ENCODE data around the gene NKX3-2. TPM values are rescaled to one million over a fixed set of nuclear protein-coding genes. Genes with fewer than 3 reads are reported as not detected.

Gene NKX3-2
- total RNA-seq, 1 experiment from 2014 or later: 1.4 TPM

DNA sequence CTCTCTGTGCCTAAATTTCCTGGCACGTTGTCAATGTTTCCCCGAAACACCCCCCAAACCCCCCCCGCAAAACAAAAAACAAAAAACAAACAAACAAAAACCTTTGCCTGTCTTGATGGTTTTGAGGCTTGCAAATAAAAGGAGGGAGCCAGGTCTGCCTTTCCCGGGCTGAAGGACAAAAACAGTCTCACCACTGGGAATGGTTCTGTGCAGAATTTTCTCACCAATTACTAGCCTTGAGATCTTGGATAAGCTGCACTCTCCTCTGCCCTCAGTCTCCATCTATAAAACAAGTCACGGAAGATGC lies 15.5 kb downstream of the NKX3-2 start:
- Histone ChIP-seq H3K36me3 (ENCODE audit: control insufficient read depth in 1 of 2, insufficient read depth in 2 of 2, low read length in 2 of 2) (no peaks in the 10 kb centered on the region), H3K79me2 (ENCODE audit: insufficient read depth, low read length) (no peaks in the 10 kb centered on the region), H4K20me1 (ENCODE audit: insufficient read depth) (no peaks in the 10 kb centered on the region), H3K4me2 (ENCODE audit: low read length) (no peak overlapping the region), H3K9me2 (ENCODE audit: insufficient read depth) (no peaks in the 10 kb centered on the region), H3K9ac (ENCODE audit: low read length) (no peak overlapping the region), H3K9me3 (ENCODE audit: control insufficient read depth in 1 of 2, insufficient read depth in 1 of 2, low read depth in 1 of 2, low read length in 2 of 2) (no peaks in the 10 kb centered on the region), H3K4me1 (ENCODE audit: control insufficient read depth in 1 of 2, insufficient read depth in 2 of 2, low read length in 2 of 2) (no peaks in the 10 kb centered on the region), H2AFZ (ENCODE audit: low read depth, low read length, poor library complexity, severe bottlenecking) (no peak overlapping the region), H3K27ac (ENCODE audit: low read depth, low read length) (no peak overlapping the region), H3K27me3 (ENCODE audit: insufficient read depth, low read length) (no peaks in the 10 kb centered on the region), H3K4me3 (replicated peaks in 1 of 2; ENCODE audit: low read depth in 1 of 2, low read length in 2 of 2) (no peak overlapping the region)
- DNase-seq (ENCODE audit: low read depth, low spot score) (no peak), ATAC-seq (no peak)
- intact Hi-C loops (cut with micrococcal nuclease): no loop called here
- RAD21 ChIA-PET (ENCODE audit: low non-redundant PET in 1 of 2, low total read pairs in 2 of 2, uncharacterized antibody in 2 of 2, unreplicated experiment in 2 of 2): no interaction called here
- TF ChIP-seq FOSL1 (IDR thresholded peaks at IDR 0.05; ENCODE audit: low read depth) (no peak), POLR2AphosphoS5 (IDR thresholded peaks at IDR 0.05; ENCODE audit: low read depth, low read length) (no peak), POLR2A (IDR thresholded peaks at IDR 0.05; ENCODE audit: borderline replicate concordance, extremely low read depth, insufficient read depth, insufficient read length) (no peak), EZH2 (IDR thresholded peaks at IDR 0.05) (no peak), EGR1 (IDR thresholded peaks at IDR 0.05; ENCODE audit: low read depth) (no peak), CEBPB (IDR thresholded peaks at IDR 0.05; ENCODE audit: low read depth) (no peak), ELF1 (IDR thresholded peaks at IDR 0.05; ENCODE audit: borderline replicate concordance, low read depth) (no peak), TCF7L2 (IDR thresholded peaks at IDR 0.05; ENCODE audit: borderline replicate concordance, extremely low read depth, insufficient read depth, insufficient read length) (no peak), RAD21 (IDR thresholded peaks at IDR 0.05; ENCODE audit: low read depth) (no peak), JUND (IDR thresholded peaks at IDR 0.05) (no peak), SP1 (IDR thresholded peaks at IDR 0.05; ENCODE audit: low read depth) (no peak), ZFX (IDR thresholded peaks at IDR 0.05) (no peak), CBX3 (IDR thresholded peaks at IDR 0.05; ENCODE audit: low read depth) (no peak), EZH2phosphoT487 (IDR thresholded peaks at IDR 0.05; ENCODE audit: borderline replicate concordance) (no peak), ZNF274 (IDR thresholded peaks at IDR 0.05; ENCODE audit: low read depth, low read length) (no peak), YY1 (IDR thresholded peaks at IDR 0.05; ENCODE audit: extremely low read depth, insufficient replicate concordance, low read depth, low read length) (no peak)
- TF ChIP-seq, protein P1, sequence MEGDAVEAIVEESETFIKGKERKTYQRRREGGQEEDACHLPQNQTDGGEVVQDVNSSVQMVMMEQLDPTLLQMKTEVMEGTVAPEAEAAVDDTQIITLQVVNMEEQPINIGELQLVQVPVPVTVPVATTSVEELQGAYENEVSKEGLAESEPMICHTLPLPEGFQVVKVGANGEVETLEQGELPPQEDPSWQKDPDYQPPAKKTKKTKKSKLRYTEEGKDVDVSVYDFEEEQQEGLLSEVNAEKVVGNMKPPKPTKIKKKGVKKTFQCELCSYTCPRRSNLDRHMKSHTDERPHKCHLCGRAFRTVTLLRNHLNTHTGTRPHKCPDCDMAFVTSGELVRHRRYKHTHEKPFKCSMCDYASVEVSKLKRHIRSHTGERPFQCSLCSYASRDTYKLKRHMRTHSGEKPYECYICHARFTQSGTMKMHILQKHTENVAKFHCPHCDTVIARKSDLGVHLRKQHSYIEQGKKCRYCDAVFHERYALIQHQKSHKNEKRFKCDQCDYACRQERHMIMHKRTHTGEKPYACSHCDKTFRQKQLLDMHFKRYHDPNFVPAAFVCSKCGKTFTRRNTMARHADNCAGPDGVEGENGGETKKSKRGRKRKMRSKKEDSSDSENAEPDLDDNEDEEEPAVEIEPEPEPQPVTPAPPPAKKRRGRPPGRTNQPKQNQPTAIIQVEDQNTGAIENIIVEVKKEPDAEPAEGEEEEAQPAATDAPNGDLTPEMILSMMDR (IDR thresholded peaks at IDR 0.05 in 2 of 3, conservative IDR thresholded peaks at IDR 0.05 in 1 of 3; ENCODE audit: borderline replicate concordance in 1 of 3, insufficient read depth in 1 of 3, low read depth in 2 of 3, low read length in 2 of 3): no peak
- TF ChIP-seq, protein P2, sequence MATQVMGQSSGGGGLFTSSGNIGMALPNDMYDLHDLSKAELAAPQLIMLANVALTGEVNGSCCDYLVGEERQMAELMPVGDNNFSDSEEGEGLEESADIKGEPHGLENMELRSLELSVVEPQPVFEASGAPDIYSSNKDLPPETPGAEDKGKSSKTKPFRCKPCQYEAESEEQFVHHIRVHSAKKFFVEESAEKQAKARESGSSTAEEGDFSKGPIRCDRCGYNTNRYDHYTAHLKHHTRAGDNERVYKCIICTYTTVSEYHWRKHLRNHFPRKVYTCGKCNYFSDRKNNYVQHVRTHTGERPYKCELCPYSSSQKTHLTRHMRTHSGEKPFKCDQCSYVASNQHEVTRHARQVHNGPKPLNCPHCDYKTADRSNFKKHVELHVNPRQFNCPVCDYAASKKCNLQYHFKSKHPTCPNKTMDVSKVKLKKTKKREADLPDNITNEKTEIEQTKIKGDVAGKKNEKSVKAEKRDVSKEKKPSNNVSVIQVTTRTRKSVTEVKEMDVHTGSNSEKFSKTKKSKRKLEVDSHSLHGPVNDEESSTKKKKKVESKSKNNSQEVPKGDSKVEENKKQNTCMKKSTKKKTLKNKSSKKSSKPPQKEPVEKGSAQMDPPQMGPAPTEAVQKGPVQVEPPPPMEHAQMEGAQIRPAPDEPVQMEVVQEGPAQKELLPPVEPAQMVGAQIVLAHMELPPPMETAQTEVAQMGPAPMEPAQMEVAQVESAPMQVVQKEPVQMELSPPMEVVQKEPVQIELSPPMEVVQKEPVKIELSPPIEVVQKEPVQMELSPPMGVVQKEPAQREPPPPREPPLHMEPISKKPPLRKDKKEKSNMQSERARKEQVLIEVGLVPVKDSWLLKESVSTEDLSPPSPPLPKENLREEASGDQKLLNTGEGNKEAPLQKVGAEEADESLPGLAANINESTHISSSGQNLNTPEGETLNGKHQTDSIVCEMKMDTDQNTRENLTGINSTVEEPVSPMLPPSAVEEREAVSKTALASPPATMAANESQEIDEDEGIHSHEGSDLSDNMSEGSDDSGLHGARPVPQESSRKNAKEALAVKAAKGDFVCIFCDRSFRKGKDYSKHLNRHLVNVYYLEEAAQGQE (IDR thresholded peaks at IDR 0.05; ENCODE audit: low read depth): no peak
- TF ChIP-seq, protein P3, sequence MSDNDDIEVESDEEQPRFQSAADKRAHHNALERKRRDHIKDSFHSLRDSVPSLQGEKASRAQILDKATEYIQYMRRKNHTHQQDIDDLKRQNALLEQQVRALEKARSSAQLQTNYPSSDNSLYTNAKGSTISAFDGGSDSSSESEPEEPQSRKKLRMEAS (IDR thresholded peaks at IDR 0.05): no peak
- TF ChIP-seq, protein P4, sequence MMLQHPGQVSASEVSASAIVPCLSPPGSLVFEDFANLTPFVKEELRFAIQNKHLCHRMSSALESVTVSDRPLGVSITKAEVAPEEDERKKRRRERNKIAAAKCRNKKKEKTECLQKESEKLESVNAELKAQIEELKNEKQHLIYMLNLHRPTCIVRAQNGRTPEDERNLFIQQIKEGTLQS (IDR thresholded peaks at IDR 0.05): no peak
- POLR2A ChIA-PET: no interaction called here
- BruUV-seq (replicated peaks): no TSS peak
- CTCF ChIA-PET: no interaction called here
